GM12874 (cell line): ENCODE data around the gene MRNIP.

Source experiments
- TF ChIP-seq, protein P1 (sequence below): IDR thresholded peaks from 2 replicates; pipeline ENCODE4 v1.5.1; 2011; ENCODE audit warnings: low read depth, mild to moderate bottlenecking, control low read depth, low read length, moderate library complexity; ENCODE audit not compliant: insufficient read depth

Gene MRNIP

DNA sequence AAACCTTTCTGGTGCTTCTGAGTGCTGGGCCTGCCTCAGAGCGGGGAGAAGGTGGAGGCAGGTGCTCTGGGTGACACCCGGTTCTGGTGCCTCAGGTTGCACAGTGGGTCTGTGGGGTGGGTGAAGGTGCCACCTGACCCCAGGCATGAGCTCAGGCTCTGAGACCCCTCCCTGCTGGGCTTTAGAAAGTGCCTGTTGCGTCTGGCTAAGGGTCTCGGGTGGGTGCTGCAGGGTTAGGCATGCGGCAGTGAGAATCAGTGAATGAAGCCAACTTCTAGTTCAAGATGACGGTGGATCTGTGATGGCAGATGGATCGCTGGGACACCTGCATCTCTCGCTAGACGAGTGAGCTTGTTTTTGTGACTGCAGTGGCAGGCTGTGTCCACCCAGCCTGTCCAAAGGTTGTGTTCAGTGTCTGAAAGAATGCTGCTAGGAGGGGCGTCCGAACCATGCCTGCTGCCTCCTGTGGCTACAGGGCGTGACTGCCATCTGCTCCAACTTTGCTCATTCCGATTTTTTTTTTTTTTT is 32.9 kb downstream of the MRNIP start:
- TF ChIP-seq, protein P1, sequence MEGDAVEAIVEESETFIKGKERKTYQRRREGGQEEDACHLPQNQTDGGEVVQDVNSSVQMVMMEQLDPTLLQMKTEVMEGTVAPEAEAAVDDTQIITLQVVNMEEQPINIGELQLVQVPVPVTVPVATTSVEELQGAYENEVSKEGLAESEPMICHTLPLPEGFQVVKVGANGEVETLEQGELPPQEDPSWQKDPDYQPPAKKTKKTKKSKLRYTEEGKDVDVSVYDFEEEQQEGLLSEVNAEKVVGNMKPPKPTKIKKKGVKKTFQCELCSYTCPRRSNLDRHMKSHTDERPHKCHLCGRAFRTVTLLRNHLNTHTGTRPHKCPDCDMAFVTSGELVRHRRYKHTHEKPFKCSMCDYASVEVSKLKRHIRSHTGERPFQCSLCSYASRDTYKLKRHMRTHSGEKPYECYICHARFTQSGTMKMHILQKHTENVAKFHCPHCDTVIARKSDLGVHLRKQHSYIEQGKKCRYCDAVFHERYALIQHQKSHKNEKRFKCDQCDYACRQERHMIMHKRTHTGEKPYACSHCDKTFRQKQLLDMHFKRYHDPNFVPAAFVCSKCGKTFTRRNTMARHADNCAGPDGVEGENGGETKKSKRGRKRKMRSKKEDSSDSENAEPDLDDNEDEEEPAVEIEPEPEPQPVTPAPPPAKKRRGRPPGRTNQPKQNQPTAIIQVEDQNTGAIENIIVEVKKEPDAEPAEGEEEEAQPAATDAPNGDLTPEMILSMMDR: no peak

DNA sequence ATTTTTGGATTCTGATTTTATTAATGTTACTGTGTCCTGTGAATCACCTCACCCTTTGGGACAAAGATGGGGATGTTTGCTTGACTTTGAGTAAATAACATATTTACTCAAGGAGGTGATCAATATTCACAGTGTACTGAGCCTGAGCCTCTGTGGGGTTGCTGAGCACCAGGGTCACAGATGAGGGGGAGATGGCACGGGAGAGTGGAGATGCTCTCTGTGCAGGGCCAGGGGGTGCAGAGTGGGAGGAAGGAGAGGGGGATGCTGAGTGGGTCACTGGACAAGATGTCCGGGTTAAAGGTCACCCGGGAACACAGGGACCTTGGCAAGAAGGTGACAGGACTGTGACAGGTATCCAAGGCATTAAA is 33.9 kb downstream of the MRNIP start:
- TF ChIP-seq, protein P1: no peak

DNA sequence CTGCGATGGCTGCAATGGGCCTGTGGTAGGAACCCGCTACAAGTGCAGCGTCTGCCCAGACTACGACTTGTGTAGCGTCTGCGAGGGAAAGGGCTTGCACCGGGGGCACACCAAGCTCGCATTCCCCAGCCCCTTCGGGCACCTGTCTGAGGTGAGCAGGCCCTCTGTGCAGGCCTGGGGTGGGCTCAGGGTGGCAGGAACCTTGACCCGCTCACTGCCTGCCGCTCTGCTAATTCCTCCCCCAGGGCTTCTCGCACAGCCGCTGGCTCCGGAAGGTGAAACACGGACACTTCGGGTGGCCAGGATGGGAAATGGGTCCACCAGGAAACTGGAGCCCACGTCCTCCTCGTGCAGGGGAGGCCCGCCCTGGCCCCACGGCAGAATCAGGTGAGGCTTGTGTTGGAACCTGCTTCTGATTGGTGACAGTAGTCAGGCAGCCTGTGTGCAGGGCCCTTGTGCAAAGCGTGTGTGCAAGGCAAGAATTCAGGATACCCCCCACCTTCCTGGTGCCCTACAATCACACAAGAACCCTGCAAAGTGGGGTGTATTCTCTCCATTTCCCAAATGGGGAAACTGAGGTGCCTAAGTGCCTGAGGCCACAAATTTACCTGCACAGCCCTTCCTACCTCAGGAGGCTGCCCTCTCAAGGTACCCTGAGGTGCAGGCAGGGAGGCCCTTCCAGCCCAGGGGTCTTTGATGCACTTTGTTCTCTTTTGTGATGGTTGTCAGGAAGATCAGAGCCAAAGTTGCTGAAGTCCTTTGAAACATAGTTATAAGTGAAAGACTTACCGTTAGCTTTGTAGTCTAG is 34.5 kb downstream of the MRNIP start:
- TF ChIP-seq, protein P1: no peak

DNA sequence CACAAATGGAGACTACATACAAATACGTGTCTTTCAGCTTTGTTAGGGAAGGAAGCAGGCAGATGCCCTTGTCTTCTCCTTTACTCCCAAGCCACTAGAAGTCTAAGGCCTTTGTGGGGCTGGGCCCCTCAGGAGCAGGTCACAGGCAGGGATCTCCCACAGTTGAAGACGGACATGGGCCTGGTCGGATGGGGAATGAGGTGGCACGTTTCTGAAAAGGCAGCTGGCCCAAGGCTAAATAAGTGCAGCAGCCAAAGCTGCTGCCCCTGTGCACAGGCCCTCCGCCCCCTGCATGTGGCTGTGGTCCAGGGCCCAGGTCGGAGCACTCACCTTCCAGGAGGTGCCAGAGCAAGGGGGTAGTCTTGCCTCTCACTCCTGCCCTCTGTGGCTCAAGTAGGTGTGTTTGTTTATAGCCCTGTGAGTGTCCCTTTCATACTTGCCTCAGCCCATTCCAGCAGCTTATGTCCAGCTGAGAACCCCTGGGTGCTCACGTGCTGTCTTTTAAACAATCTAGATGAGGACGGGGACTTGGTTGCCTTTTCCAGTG is 36.1 kb downstream of the MRNIP start:
- TF ChIP-seq, protein P1: no peak

DNA sequence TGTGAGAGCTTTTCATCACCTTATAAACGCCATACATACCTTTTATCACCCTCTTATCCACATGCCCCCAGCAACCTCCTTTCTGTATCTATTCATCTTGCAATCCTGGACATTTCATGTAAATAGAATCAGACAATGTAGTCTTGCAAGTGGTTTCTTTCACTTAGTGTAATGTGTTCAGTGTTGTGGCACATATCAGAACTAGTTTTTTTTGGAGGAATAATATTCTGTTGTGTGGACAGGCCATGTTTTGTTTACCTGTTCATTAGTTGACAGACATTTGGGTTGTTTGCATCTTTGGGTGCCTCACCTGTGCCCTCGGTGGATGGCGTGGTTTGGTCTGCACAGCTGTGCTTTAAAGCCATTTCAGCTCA is 36.6 kb downstream of the MRNIP start:
- TF ChIP-seq, protein P1: no peak

DNA sequence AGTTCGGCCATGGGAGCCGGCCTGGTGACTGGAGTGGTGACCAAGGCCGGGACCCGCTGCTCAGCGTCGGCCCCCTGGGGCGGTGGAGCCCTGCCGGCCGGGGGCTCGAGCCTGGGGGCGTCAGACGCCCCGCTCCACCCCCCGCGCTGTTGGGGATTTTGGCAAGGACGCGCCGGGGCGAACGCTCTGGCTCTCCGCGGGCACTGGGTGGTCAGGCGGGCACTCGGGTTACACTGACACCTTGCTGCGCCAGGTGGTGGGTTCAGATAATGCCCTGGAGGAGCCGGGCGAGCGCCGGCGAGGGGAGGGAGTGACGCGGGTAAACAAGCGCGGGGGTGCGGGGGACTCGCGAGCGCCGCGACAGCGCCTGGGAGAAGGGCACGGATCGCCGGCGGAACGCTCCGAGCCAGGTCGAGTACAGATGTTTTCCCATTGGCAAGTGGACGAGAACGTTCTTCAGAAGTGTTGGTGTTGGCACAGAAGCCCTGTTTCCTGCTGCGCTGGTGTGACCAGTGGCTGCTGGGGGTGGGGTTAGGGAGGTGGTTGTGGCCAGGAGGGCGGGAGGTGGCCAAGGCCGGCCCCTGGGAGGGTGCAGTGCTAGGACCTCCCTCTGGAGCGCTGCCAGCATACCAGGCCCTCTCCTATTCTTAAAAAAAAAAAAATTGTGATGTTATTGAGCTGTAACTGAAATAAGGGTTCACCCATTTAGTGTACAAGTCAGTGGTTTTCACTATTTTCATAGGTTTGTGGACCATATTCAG is 37.1 kb downstream of the MRNIP start:
- TF ChIP-seq, protein P1: no peak
